Measurements from ENCODE around the gene ADK.

DNA sequence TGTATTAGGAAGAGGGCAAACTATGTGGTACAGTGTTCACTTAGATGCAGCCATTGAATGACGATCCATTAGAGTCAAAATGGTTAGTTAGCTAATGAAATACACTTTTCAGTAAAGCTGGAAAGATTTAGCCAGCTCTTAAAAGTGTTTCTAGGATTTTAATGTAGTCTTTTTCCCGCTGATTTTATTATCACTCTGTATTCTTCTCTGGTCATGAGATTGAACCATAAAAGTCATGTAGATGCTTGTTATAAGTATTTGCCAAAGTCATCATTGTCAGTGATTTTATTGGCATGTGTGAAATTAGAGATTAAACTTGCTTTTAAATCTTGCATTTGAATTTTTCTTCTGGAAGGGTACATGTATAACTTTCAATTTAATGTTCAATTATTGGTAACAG lies 93.8 kb downstream of the ADK start:
- TF ChIP-seq CTCF (conservative IDR thresholded peaks at IDR 0.05) = no peak
- no peak for TF ChIP-seq ZFX (IDR thresholded peaks at IDR 0.05)
